Activated CD8-positive, alpha-beta memory T cell treated with anti-CD3 and anti-CD28 coated beads, Interleukin-2, amount 10 ng/mL, durations not matched to agents 7 days and 5 days (primary cell): ENCODE measurements around the gene C1orf159. TPM values are rescaled to one million over a fixed set of nuclear protein-coding genes. Genes with fewer than 3 reads are reported as not detected.
"Not testable (repeated sequence)": the region's sequence is repeated elsewhere in the genome, so short reads cannot be mapped to it uniquely, and the experiment has no call there.

ENCODE experiments used
- ATAC-seq: fragments of 150-1000 bp; cut with Tn5 transposase; one replicate; pipeline ENCODE4 v1.10.0; 2021; ENCODE audit warnings: moderate library complexity
- CTCF ChIA-PET: fragments of 350-600 bp; sonication (Branson Sonifier 250); formaldehyde crosslinking; loops from one replicate; lab custom pipeline; 2021; ENCODE audit warnings: antibody characterized with exemption; lab: Charles Lee
- DNase-seq: peaks from one replicate; pipeline ENCODE4 v3.0.0-alpha.2; 2020
- H3K27ac Mint-ChIP-seq: one replicate; pipeline ENCODE4 v1.8.0; 2021; ENCODE audit warnings: mild to moderate bottlenecking, mixed read lengths
- H3K27me3 Mint-ChIP-seq: one replicate; pipeline ENCODE4 v1.8.0; 2021; ENCODE audit warnings: mixed read lengths
- H3K36me3 Mint-ChIP-seq: one replicate; pipeline ENCODE4 v1.8.0; 2021; ENCODE audit warnings: mild to moderate bottlenecking, mixed read lengths
- H3K4me1 Mint-ChIP-seq: one replicate; pipeline ENCODE4 v1.8.0; 2021; ENCODE audit warnings: mixed read lengths
- H3K4me3 Mint-ChIP-seq: one replicate; pipeline ENCODE4 v1.8.0; 2021; ENCODE audit warnings: mild to moderate bottlenecking, moderate library complexity, mixed read lengths
- H3K9me3 Mint-ChIP-seq: one replicate; pipeline ENCODE4 v1.8.0; 2022; ENCODE audit warnings: low read depth, mixed read lengths
- total RNA-seq, 2 experiments: library from RNA; stranded (reverse); gene quantifications; one replicate each; pipeline ENCODE4 v1.2.3, GENCODE V29; 2021

The C1orf159 gene
- total RNA-seq, 2 experiments from 2014 or later, result 22.9 to 23.6 TPM

DNA sequence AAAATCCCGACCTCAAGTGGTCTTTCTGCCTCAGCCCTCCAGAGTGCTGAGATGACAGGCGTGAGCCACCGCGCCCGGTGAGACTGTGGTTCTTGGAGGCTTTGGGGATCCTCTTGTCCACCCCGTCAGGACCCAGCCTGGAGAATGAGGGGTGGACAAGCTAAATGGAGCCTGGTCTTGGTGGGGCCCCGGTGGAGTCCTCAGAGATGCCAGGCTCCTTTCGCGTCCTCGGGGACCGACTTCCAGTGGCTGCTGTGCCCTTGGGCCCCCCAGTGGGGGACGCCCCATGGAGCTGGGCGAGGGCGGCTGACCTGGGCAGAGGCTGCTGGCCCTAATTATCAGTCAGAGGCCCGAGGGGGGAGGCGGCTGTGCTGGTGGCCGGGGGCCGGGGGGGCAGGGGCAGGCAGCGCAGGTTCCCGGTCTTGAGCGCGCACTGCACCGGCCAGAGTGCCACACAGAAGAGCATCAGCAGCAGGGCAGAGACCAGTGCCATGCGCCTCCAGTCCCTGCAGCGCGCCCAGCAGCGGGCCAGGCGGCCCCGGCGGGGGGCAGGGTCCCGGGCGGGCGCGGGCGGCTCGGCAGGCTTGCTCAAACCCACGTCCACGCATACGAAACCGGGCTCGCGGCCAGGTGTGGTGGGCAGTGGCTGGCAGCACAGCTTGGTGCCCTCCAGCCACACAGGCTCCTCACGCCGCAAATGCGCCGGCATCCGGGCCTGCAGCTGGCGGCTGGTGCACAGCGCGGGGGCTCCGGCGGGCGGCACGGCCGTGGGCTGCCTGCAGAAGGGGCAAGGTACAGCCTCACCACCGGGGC is 44.2 kb downstream of the C1orf159 start:
- CTCF ChIA-PET, result interaction anchor here (1.4 to 1.5 kb wide), 2 partner anchors 12 to 39 kb away, joined by 3 to 4 read pairs; no protein-coding TSS in a partner anchor
- Mint-ChIP-seq H3K36me3 (no peaks in the 10 kb centered on the region), H3K9me3 (no peaks in the 10 kb centered on the region), H3K27ac (no peak overlapping the region), H3K4me1 (peaks cover 6% of the 10 kb centered on the region), H3K4me3 (no peak overlapping the region), H3K27me3 (peaks cover 5% of the 10 kb centered on the region)
- no peak for DNase-seq
- no peak for ATAC-seq

DNA sequence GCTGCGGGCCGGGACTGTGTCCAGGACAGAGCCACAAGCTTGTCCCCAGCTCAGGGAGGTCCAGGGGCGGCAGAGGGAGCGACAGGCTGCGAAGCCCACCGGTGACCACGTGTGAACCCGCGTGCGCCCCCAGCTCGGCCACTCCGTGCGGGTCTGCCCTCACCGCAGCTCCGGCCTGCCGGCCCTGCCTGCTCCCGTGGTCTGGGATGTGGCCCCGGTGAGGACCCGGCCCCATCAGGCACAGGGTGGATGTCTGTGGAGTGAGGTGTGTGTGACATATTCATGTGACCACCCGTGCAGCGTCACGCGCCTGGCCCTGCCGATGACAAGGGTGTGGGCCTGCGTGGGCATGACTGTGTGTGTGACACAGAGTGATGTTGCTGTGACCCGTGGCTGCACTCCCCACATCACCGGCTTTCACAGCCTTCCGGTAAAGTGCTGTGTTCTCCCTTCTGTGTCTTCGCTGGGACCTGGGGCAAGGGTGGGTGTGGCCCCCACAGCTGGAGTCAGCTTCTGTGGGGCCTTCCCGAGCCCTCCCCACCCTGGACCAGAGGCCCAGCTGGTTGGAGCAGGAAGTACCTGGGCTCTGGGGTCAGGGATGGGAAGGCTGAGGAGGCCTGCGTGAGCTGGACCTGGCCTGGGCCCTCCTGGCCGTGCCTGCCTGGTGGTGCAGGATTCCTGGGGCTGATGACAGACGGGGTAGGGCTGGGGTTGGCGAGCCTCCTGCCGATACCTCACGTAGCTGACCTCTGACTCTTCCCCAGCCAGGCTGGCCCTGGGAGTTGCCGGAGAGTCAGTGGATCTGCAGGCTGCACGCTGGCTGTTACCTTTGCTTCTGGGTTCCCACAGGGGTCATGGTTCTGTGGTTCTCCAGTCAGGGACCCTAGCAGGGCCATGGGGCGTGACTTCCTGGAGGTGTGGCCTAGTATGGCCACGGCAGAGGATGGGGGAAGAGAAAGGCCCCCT is 45.9 kb downstream of the C1orf159 start:
- no peak for DNase-seq
- CTCF ChIA-PET, result interaction anchor here (0.7 to 1.4 kb wide), 4 partner anchors 37 to 68 kb away, joined by 3 to 4 read pairs (median 3); no protein-coding TSS in a partner anchor
- H3K36me3 Mint-ChIP-seq, result no peaks in the 10 kb centered on the region
- H3K27ac Mint-ChIP-seq, result no peak overlapping the region
- peaks cover 9% of the 10 kb centered on the region for H3K4me1 Mint-ChIP-seq
- H3K4me3 Mint-ChIP-seq, result no peak overlapping the region
- peaks cover 5% of the 10 kb centered on the region for H3K27me3 Mint-ChIP-seq
- no peak for ATAC-seq
- no peaks in the 10 kb centered on the region for H3K9me3 Mint-ChIP-seq

DNA sequence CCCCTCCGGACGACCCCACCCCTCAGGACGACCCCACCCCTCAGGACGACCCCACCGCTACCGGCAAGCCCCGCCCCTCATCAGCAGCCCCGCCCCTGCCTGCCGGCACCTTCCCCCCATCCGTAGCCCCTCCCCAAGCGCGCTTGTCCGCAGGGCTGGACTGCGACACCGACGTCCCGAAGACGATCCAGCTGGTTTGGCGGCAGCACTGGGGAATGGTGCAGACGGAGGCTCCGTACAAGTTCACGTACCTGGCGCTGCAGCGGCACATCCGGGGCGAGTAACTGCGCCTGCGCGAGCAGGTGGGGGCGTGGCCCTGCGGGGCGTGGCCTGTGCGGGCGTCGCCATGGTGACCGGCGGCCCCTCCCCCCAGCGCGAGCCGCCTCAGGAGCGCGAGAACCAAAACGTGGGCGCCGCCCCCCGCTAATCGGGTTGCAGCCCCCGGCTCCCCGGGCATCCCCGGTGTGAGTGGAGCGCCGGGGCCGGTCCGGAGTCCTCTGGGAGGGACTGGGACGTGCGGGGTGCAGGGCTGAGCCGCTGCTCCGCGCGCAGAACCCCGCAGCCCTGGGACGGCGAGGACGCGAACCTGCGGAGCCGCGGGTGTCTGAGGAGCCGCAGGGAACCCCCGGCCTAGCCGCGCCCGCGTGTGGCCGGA is 46.7 kb downstream of the C1orf159 start:
- CTCF ChIA-PET, result interaction anchor here (0.7 to 1.4 kb wide), 5 partner anchors 10 to 67 kb away, joined by 3 to 4 read pairs (median 3); no protein-coding TSS in a partner anchor
- Mint-ChIP-seq H3K27me3 (peaks cover 3% of the 10 kb centered on the region), H3K4me1 (peaks cover 12% of the 10 kb centered on the region), H3K9me3 (no peaks in the 10 kb centered on the region), H3K36me3 (no peaks in the 10 kb centered on the region), H3K27ac (peak overlapping the region; percentile 81), H3K4me3 (peak overlapping the region; percentile 73)
- peak; percentile 90 for DNase-seq
- ATAC-seq, result peak; percentile 57

DNA sequence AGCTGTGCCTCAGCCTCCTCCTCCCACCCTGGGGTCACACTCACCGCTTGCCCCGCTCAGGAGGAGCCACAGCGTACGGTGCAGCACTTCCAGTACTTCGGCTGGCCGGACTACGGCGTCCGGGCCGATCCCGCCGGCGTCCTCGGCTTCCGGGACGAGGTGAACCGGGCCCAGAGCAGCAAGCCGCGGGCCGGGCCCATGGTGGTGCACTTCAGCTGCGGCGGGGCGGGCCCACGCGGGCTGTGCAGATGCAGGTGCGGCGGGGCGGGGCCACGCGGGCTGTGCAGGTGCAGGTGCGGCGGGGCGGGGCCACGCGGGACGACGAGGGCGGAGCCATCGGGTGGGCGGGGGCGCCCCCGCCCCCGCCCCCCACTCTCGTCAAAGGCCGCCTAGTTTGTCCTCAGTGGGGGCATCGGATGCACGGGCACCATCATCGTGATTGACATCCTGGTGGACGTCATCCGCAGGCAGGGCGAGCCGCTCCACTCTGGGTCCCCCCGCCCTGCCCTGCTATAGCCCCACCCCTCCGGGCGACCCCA is 47.3 kb downstream of the C1orf159 start:
- Mint-ChIP-seq H3K27me3 (peaks cover 3% of the 10 kb centered on the region), H3K4me3 (peak overlapping the region; percentile 73), H3K4me1 (peaks cover 16% of the 10 kb centered on the region), H3K27ac (peak overlapping the region; percentile 54), H3K9me3 (no peaks in the 10 kb centered on the region), H3K36me3 (no peaks in the 10 kb centered on the region)
- DNase-seq, result no peak
- CTCF ChIA-PET, result interaction anchor here (0.7 to 1.4 kb wide), 3 partner anchors 9 to 66 kb away, joined by 3 to 4 read pairs (median 3); no protein-coding TSS in a partner anchor
- ATAC-seq, result peak; percentile 22

DNA sequence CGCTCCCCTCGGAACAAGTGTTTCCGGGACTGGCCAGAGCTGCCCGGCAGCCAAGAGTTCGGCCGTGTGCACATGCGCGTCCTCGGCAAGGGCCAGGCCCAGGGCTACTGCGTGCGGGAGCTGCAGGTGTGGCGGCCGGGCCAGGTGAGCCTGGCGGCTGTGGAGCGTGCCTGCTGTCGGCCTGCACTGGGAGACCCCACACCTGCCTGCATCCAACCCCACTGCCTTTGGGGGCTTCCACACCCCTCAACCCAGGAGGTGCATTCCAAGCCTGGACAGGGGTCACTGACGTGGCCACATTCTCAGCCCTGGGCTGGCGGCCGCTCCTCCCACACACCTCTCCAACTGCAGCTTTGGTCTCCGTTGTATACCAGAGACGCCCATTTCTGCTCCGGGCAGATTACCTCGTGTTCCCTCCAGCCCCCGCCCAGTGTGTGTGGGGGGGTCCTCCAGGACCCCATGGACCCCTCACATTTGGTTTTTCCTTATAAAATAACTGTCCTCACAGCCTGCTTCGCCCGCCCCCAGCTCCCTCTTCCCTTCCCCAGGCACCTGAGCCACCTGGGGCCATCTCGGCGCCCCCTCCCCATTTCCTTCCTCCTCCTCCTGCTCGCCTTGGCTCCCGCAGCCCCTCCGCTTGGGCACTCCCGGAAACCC is 47.9 kb downstream of the C1orf159 start:
- Mint-ChIP-seq H3K27ac (peak overlapping the region; percentile 32), H3K9me3 (no peaks in the 10 kb centered on the region), H3K36me3 (no peaks in the 10 kb centered on the region), H3K4me3 (peak overlapping the region; percentile 73), H3K4me1 (peaks cover 22% of the 10 kb centered on the region), H3K27me3 (peaks cover 3% of the 10 kb centered on the region)
- no peak for ATAC-seq
- DNase-seq, result no peak
- CTCF ChIA-PET, result interaction anchor here (1.4 kb wide), 1 partner anchor 9 kb away, joined by 4 read pairs; no protein-coding TSS in a partner anchor

DNA sequence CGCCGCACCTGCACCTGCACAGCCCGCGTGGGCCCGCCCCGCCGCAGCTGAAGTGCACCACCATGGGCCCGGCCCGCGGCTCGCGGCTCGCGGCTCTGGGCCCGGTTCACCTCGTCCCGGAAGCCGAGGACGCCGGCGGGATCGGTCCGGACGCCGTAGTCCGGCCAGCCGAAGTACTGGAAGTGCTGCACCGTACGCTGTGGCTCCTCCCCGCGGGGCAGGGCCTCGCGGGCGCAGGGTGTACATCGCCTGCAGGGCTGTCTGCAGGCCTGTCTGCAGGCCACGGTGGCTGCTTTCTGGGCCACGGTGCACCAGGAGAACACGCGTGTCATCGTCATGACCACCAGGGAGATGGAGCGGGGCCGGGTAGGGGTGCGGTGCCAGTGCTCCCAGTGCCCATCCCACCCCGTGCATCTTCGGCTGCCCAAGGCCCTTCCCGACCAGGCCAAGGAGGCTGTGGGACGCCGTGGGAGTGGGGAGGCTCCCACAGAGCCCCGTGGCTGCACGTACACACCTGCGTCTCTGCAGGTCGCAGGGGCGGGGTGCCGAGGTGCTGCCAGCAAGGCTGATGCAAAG is 48.5 kb downstream of the C1orf159 start:
- no peak for DNase-seq
- H3K9me3 Mint-ChIP-seq, result no peaks in the 10 kb centered on the region

DNA sequence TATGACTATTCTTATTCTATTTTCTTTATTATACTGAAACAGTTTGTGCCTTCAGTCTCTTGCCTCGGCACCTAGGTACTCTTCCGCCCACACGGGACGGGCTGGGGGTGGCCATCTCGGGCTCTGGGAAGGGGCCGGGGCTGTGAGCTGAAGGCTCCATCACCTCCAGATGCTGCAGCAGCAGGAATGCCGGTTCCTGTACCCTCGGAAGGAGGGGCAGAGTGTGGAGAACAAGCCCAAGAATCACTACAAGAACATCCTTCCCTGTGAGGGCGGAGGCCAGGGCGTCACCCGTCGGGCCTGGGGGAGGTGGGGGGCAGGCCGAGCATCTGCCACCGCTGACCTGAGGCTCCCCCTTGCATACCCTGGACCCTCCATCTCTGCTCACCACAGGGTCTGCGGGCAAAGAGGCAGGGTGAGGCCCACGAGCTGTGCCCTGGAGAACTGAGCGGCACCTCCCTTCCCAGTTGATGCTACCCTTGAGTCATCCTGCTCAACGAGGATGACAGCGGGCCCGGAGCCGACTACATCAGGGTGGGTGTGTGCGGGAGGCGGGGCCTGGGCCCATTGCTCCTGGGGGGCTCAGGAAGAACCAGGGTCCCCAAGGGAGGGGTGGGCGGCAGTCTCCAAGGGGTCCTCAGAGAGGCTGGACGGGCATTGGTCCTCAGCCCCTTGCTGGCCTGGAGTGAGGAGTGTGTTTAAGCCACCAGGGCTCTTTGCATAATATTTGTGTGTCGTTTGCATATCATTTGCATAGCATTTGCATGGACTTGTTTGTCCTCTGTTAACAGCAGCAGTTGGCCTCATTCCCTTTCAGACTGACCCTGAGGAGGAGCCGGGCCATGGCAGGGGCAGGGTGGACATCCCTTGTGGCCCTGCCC is 49.2 kb downstream of the C1orf159 start:
- H3K9me3 Mint-ChIP-seq, result no peaks in the 10 kb centered on the region
- peaks cover 3% of the 10 kb centered on the region for H3K27me3 Mint-ChIP-seq
- H3K4me3 Mint-ChIP-seq, result no peak overlapping the region
- peaks cover 29% of the 10 kb centered on the region for H3K4me1 Mint-ChIP-seq
- no peak for ATAC-seq
- CTCF ChIA-PET, result interaction anchor here (1.9 to 4.9 kb wide), 2 partner anchors 26 to 84 kb away, joined by 6 to 64 read pairs; partner anchors contain the start of gene PERM1
- H3K27ac Mint-ChIP-seq, result no peak overlapping the region
- H3K36me3 Mint-ChIP-seq, result no peaks in the 10 kb centered on the region
- no peak for DNase-seq

More for the DNA sequence above, 48.5 kb downstream of the C1orf159 start:
- Mint-ChIP-seq H3K36me3 (no peaks in the 10 kb centered on the region), H3K4me1 (peaks cover 28% of the 10 kb centered on the region), H3K27ac (no peak overlapping the region), H3K4me3 (no peak overlapping the region), H3K27me3 (peaks cover 3% of the 10 kb centered on the region)
- ATAC-seq, result no peak
- CTCF ChIA-PET, result interaction anchor here (1.9 kb wide), 1 partner anchor 27 kb away, joined by 6 read pairs; no protein-coding TSS in a partner anchor

DNA sequence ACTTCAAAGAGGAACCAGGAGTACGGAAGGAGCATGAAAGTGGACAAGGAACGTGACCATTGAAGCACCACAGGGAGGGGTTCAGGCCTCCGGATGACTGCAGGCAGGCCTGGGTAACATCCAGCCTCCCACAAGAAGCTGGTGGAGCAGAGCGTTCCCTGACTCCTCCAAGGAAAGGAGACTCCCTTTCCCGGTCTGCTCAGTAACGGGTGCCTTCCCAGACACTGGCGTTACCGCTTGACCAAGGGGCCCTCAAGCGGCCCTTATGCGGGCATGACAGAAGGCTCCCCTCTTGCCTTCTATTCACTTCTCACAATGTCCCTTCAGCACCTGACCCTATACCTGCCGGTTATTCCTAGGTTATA is 50.0 kb downstream of the C1orf159 start:
- H3K4me3 Mint-ChIP-seq, H3K9me3 Mint-ChIP-seq, H3K36me3 Mint-ChIP-seq, ATAC-seq, H3K27me3 Mint-ChIP-seq, DNase-seq: not testable (repeated sequence)
- CTCF ChIA-PET, result interaction anchor here (1.9 to 4.9 kb wide), 2 partner anchors 26 to 83 kb away, joined by 6 to 64 read pairs; partner anchors contain the start of gene PERM1
- Mint-ChIP-seq H3K4me1 (peaks cover 33% of the 10 kb centered on the region), H3K27ac (peak overlapping the region; percentile 21)

DNA sequence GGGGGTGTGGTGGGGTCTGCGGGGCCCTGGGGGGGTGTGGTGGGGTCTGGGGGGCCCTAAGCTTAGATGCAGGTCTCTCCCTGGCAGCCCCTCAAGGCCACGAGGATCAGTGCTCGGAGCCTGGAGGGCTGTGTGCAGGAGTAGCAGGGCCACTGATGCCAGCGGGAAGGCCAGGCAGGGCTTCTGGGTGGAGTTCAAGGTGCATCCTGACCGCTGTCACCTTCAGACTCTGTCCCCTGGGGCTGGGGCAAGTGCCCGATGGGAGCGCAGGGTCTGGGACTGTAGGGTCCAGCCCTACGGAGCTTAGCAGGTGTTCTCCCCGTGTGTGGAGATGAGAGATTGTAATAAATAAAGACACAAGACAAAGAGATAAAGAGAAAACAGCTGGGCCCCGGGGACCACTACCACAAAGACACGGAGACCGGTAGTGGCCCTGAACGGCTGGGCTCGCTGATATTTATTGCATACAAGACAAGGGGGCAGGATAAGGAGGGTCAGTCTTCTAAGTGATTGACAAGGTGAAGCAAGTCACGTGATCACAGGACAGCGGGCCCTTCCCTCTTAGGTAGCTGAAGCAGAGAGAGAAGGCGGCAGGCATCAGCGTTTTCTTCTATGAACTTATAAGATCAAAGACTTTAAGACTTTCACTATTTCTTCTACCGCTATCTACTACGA is 50.5 kb downstream of the C1orf159 start:
- ATAC-seq, result no peak
- no peak overlapping the region for H3K4me3 Mint-ChIP-seq

DNA sequence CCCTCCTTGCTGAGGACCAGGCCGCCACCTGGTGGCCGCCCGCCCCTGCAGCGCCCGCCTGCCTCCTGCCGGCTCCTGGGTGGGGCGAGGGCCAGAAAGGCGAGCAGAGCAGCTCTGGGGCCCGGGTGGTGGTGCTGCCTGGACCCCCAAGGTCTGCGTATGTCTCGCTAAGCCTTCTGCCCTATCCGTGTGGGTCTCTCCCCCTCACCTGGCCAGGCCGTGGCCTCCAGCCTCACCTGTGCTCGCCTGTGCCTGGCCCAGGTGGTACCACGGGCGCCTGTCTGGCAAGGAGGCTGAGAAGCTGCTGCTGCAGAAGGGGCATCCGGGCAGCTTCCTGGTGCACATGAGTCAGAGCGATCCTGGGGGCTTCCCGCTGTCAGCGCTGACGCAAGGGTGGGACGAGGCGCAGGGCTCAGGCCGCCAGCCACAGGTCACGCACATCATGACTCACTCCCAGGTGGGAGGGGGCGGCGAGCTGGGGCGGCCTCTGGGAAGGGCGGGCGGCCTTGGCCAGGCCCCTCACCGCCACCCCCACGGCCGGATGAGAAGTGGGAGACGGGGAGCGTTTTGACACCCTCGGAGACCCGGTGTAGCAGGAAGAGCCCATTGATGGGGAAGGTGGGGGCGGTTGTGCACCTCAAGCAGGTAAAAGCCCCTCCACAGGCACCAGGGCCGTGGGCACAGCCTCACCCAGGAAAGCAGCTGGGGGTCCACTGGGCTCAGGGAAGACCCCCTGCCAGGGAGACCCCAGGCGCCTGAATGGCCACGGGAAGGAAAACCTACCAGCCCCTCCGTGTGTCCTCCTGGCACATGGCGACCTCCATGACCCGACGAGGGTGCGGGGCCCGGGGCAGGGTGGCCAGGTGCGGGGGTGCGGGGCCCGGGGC is 51.7 kb downstream of the C1orf159 start:
- ATAC-seq (peak; percentile 72), DNase-seq (peak; percentile 95)
- CTCF ChIA-PET, result interaction anchor here (0.7 to 7.5 kb wide), 28 partner anchors 10 to 442 kb away, joined by 3 to 93 read pairs (median 5); partner anchors contain the start of genes ISG15 and PERM1
- no peaks in the 10 kb centered on the region for H3K27me3 Mint-ChIP-seq
- peaks cover 38% of the 10 kb centered on the region for H3K4me1 Mint-ChIP-seq
- H3K36me3 Mint-ChIP-seq, result peaks cover 2% of the 10 kb centered on the region
- H3K27ac Mint-ChIP-seq, result peak overlapping the region; percentile 61
- H3K4me3 Mint-ChIP-seq, result peak overlapping the region; percentile 70
- no peaks in the 10 kb centered on the region for H3K9me3 Mint-ChIP-seq

More for the DNA sequence above, 50.5 kb downstream of the C1orf159 start:
- Mint-ChIP-seq H3K4me1 (peaks cover 36% of the 10 kb centered on the region), H3K9me3 (no peaks in the 10 kb centered on the region), H3K36me3 (peaks cover 2% of the 10 kb centered on the region), H3K27ac (peak overlapping the region; percentile 21), H3K27me3 (peaks cover 3% of the 10 kb centered on the region)
- CTCF ChIA-PET, result interaction anchor here (1.9 to 4.9 kb wide), 2 partner anchors 25 to 83 kb away, joined by 6 to 64 read pairs; partner anchors contain the start of gene PERM1
- DNase-seq, result no peak
